PC-9 (cell line): ENCODE measurements around the gene HEPHL1. TPM values are rescaled to one million over a fixed set of nuclear protein-coding genes. Genes with fewer than 3 reads are reported as not detected.

Source experiments
- BruUV-seq: library from RNA; stranded (reverse); fragments of 400-500 nt; replicated peaks from 2 replicates; lab custom pipeline; 2021; lab: Mats Ljungman, UMichigan
- CTCF ChIA-PET: fragments of 300-600 bp; sonication (Branson Sonifier 250); formaldehyde crosslinking; loops from one replicate; lab custom pipeline; 2022; ENCODE audit warnings: antibody characterized with exemption; lab: Charles Lee
- POLR2A ChIA-PET: fragments of 300-600 bp; sonication (Branson Sonifier 250); formaldehyde crosslinking; loops from one replicate; lab custom pipeline; 2022; ENCODE audit warnings: antibody characterized with exemption; ENCODE audit not compliant: unreplicated experiment; lab: Charles Lee
- DNase-seq, 2 experiments: peaks; one replicate each; pipeline versions ENCODE4 v3.0.0 to v3.0.0-alpha.2; 2015 to 2022; ENCODE audit warnings: mixed read lengths in 1 of 2
- H2AFZ ChIP-seq: fragments of 200-600 bp; sonication (generic); 2 replicates; pipeline ENCODE4 v1.8.1; 2017; ENCODE audit warnings: antibody characterized with exemption
- H3F3A ChIP-seq: fragments of 200-600 bp; sonication (generic); 2 replicates; pipeline ENCODE4 v1.8.1; 2017; ENCODE audit warnings: antibody characterized with exemption, mild to moderate bottlenecking, low read depth; ENCODE audit not compliant: insufficient read depth
- H3K27ac ChIP-seq: fragments of 200-600 bp; sonication (generic); 2 replicates; pipeline ENCODE4 v1.6.1; 2016; ENCODE audit warnings: mixed run types
- H3K27me3 ChIP-seq: fragments of 200-600 bp; sonication (generic); 2 replicates; pipeline ENCODE4 v1.6.1; 2016; ENCODE audit warnings: low read depth, mixed run types; ENCODE audit not compliant: insufficient read depth
- H3K36me3 ChIP-seq: fragments of 200-600 bp; sonication (generic); 2 replicates; pipeline ENCODE4 v1.6.1; 2016; ENCODE audit warnings: low read depth, mixed run types
- H3K4me1 ChIP-seq: fragments of 200-600 bp; sonication (generic); replicated peaks from 2 replicates; pipeline ENCODE4 v1.6.1; 2016; ENCODE audit warnings: mixed run types; ENCODE audit not compliant: insufficient read depth
- H3K4me2 ChIP-seq: fragments of 200-600 bp; sonication (generic); 2 replicates; pipeline ENCODE4 v1.6.1; 2017; ENCODE audit warnings: mixed run types
- H3K4me3 ChIP-seq: fragments of 200-600 bp; sonication (generic); 2 replicates; pipeline ENCODE4 v1.6.1; 2016; ENCODE audit warnings: mixed run types
- H3K79me2 ChIP-seq: fragments of 200-600 bp; sonication (generic); 2 replicates; pipeline ENCODE4 v1.6.1; 2017; ENCODE audit warnings: low read depth, mixed run types
- H3K9me2 ChIP-seq: fragments of 200-600 bp; sonication (generic); 2 replicates; pipeline ENCODE4 v1.8.1; 2017; ENCODE audit warnings: mild to moderate bottlenecking; ENCODE audit not compliant: insufficient read depth
- H3K9me3 ChIP-seq: fragments of 200-600 bp; sonication (generic); 2 replicates; pipeline ENCODE4 v1.8.1; 2016; ENCODE audit warnings: low read depth; ENCODE audit not compliant: insufficient read depth
- H4K20me1 ChIP-seq: fragments of 200-600 bp; sonication (generic); 2 replicates; pipeline ENCODE4 v1.8.1; 2017; ENCODE audit not compliant: insufficient read depth
- CTCF ChIP-seq: fragments of 200-600 bp; sonication (generic); conservative IDR thresholded peaks from 2 replicates; pipeline ENCODE4 v1.6.1; 2017; ENCODE audit warnings: mixed run types, antibody characterized with exemption, mild to moderate bottlenecking, moderate library complexity
- EZH2 ChIP-seq: fragments of 200-600 bp; sonication (generic); IDR thresholded peaks from 2 replicates; pipeline ENCODE4 v1.8.0; 2017; ENCODE audit warnings: antibody characterized with exemption, low read depth
- intact Hi-C: fragments of 100-400 bp; cut with micrococcal nuclease; formaldehyde crosslinking; loops from one replicate; pipeline ENCODE4 v1.10.0; 2022; ENCODE audit not compliant: unreplicated experiment
- total RNA-seq: library from RNA; stranded (reverse); gene quantifications from 2 replicates; pipeline ENCODE4 v1.2.3, GENCODE V29; 2021

Gene HEPHL1
- total RNA-seq, 1 experiment from 2014 or later = not detected

DNA sequence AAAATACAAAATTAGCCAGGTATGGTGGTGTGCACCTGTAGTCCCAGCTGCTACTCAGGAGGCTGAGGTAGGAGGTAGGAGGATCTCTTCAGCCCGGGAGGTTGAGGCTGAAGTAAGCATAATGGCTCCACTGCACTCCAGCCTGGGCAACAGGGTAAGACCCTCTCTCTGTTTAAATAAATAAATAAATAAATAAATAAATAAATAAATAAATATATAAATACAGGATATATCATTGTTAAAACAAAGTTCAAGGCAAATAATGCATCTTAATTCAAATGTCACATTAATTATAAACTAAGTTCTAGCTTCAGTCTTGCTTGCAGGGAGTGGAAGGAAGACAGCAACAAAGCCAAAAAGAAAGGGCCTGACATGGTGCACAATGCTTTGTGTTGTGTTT, 63.0 kb downstream of the HEPHL1 start:
- no peaks in the 10 kb centered on the region for H3K4me1 ChIP-seq
- H3K27me3 ChIP-seq = no peaks in the 10 kb centered on the region
- H2AFZ ChIP-seq = no peak overlapping the region
- H3K4me3 ChIP-seq = no peak overlapping the region
- BruUV-seq = no TSS peak
- H4K20me1 ChIP-seq = no peaks in the 10 kb centered on the region
- no peak overlapping the region for H3K27ac ChIP-seq
- H3K4me2 ChIP-seq = no peak overlapping the region
- POLR2A ChIA-PET = no interaction called here
- CTCF ChIA-PET = no interaction called here
- no peaks in the 10 kb centered on the region for H3K36me3 ChIP-seq
- H3K9me3 ChIP-seq = no peaks in the 10 kb centered on the region
- DNase-seq = no peak
- intact Hi-C loops = no loop called here
- H3K9me2 ChIP-seq = no peaks in the 10 kb centered on the region
- H3F3A ChIP-seq = no peaks in the 10 kb centered on the region; the same call in 1 of the 2 replicates
- H3K79me2 ChIP-seq = no peaks in the 10 kb centered on the region
- TF ChIP-seq EZH2 (no peak), CTCF (no peak)

- POLR2A ChIA-PET = no interaction called here
- H3K4me3 ChIP-seq = no peak overlapping the region
- no peaks in the 10 kb centered on the region for H3K36me3 ChIP-seq
- H3K27ac ChIP-seq = no peak overlapping the region
- intact Hi-C loops = no loop called here
- H4K20me1 ChIP-seq = no peaks in the 10 kb centered on the region
- H3K4me2 ChIP-seq = no peak overlapping the region
- no peaks in the 10 kb centered on the region for H3K27me3 ChIP-seq
- no peaks in the 10 kb centered on the region for H3K79me2 ChIP-seq
- no TSS peak for BruUV-seq
- H2AFZ ChIP-seq = no peak overlapping the region
- CTCF ChIA-PET = no interaction called here
- no peaks in the 10 kb centered on the region for H3K9me3 ChIP-seq
- H3F3A ChIP-seq = no peaks in the 10 kb centered on the region; the same call in 1 of the 2 replicates
- H3K9me2 ChIP-seq = no peaks in the 10 kb centered on the region
- no peak for DNase-seq
- TF ChIP-seq EZH2 = no peak
- H3K4me1 ChIP-seq = no peaks in the 10 kb centered on the region
Measured at GRCh38 chr11:94088906-94089305, 67.8 kb downstream of the HEPHL1 start.

GRCh38 chr11:94089341-94089740, 68.2 kb downstream of the HEPHL1 start:
- H3K27me3 ChIP-seq = no peaks in the 10 kb centered on the region
- no peak overlapping the region for H3K4me2 ChIP-seq
- DNase-seq = no peak
- no peaks in the 10 kb centered on the region for H3K4me1 ChIP-seq
- no peak for TF ChIP-seq CTCF
- no peak for TF ChIP-seq EZH2
- ChIA-PET POLR2A (no interaction called here), CTCF (no interaction called here)
- intact Hi-C loops = no loop called here
- H3K36me3 ChIP-seq = no peaks in the 10 kb centered on the region
- no peak overlapping the region for H3K27ac ChIP-seq
- H3K79me2 ChIP-seq = no peaks in the 10 kb centered on the region
- no peak overlapping the region for H2AFZ ChIP-seq
- BruUV-seq = no TSS peak
- no peaks in the 10 kb centered on the region for H3K9me3 ChIP-seq
- no peak overlapping the region for H3K4me3 ChIP-seq
- H3K9me2 ChIP-seq = no peaks in the 10 kb centered on the region
- no peaks in the 10 kb centered on the region; the same call in 1 of the 2 replicates for H3F3A ChIP-seq
- H4K20me1 ChIP-seq = no peaks in the 10 kb centered on the region

- Histone ChIP-seq H3K4me2 (no peak overlapping the region), H3K4me1 (no peaks in the 10 kb centered on the region), H3K79me2 (no peaks in the 10 kb centered on the region), H3K9me3 (no peaks in the 10 kb centered on the region), H3K36me3 (no peaks in the 10 kb centered on the region), H3K27ac (no peak overlapping the region), H3K27me3 (no peaks in the 10 kb centered on the region), H4K20me1 (no peaks in the 10 kb centered on the region), H2AFZ (no peak overlapping the region), H3K9me2 (no peaks in the 10 kb centered on the region), H3K4me3 (no peak overlapping the region), H3F3A (no peaks in the 10 kb centered on the region; the same call in 1 of the 2 replicates)
- ChIA-PET CTCF (no interaction called here), POLR2A (no interaction called here)
- BruUV-seq = no TSS peak
- TF ChIP-seq CTCF (no peak), EZH2 (no peak)
- intact Hi-C loops = no loop called here
- peak in 1 of 2 experiments; percentile 11 for DNase-seq
Measured at GRCh38 chr11:94090401-94090800, 69.2 kb downstream of the HEPHL1 start.
